GM20431 (cell line): ENCODE results near the gene FAM168A.

Experiments
- in situ Hi-C: fragments of 300-500 bp; cut with MseI, MboI; formaldehyde crosslinking; loops from one replicate; pipeline ENCODE4 v1.15.0; 2020; ENCODE audit warnings: low sequenced_read_pairs; ENCODE audit not compliant: unreplicated experiment

Gene FAM168A

GRCh38 chr11:73528013-73528412 lies 69.9 kb downstream of the FAM168A start:
- in situ Hi-C loops: no loop called here

GRCh38 chr11:73525611-73526010 lies 72.3 kb downstream of the FAM168A start:
- in situ Hi-C loops: no loop called here

DNA sequence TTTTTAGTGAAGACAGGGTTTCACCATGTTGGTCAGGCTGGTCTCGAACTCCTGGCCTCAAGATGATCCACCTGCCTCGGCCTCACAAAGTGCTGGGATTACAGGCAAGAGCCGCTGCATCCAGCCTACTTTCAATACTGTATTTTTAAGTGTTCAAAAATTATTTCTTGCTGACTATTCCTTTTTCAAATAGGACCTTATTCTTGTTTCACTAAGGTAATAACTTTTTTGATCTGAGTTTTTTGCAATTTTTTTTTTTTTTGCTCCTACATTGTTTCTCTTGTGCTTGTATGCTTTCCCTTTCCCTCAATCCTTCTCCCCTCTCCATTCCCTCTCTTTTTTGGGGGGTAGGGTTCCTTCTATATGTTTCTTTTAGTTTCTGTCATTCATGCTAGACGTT lies 73.1 kb downstream of the FAM168A start:
- in situ Hi-C loops: no loop called here

DNA sequence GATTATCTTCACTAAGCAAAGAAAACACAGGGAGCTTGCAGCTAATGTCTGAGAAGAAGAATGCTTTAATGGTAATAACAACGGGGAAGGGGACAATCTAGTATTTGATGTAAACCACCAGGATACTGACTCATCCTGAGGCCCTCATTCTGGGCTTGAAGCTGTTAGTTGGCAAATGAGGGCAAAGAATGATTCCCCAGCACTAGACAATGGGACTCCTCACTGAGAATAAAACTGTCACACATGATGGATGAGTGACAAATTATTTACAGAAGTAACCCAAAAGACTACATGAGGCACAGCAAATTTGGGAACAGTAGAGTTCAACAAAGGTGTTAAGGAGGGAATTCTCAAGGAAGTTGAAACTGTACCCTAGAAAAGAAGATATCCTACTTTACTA lies 76.3 kb downstream of the FAM168A start:
- in situ Hi-C loops: no loop called here

- in situ Hi-C loops: no loop called here
Measured at GRCh38 chr11:73520353-73521061, 77.4 kb downstream of the FAM168A start.

- in situ Hi-C loops: no loop called here
Measured at GRCh38 chr11:73519266-73519665, 78.6 kb downstream of the FAM168A start.

- in situ Hi-C loops: no loop called here
Measured at GRCh38 chr11:73518195-73518594, 79.7 kb downstream of the FAM168A start.

DNA sequence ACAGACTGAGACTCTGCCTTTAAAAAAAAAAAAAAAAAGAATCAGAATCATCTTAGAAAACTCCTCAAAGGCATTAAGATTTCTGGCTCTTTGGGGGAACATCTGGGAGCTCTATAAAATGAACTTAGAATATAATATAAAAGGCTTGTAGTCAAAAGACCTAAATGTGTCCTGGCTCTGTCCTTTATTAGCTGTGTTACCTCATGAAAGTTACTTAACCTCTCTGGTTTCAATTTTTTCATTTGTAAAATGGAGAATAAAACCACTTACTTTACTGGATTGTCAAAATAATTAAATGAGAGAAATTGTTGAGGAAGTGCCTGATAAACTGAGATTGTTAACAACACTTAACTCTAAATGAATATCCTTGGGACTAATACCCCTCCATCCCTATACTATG lies 81.8 kb downstream of the FAM168A start:
- in situ Hi-C loops: no loop called here

- in situ Hi-C loops: no loop called here
Measured at GRCh38 chr11:73513707-73514106, 84.2 kb downstream of the FAM168A start.

DNA sequence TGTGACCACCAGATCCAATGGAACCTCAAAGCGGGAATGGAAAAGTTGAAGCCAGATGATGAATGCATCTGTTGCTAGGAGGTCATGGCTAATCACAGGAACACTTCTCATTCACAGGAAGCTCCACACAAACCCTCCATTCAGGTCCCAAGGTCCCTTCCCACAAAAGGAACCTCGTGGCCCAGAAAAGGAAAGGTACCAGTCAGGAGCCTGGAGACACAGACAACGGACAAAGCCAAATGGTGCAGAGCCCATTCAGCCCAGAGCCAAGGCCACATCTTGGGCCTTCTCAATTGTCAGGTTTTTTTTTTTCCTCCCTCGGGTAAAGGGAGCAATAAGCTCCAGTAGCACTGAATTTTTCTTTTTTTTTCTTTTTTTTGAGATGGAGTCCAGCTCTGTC lies 87.0 kb downstream of the FAM168A start:
- in situ Hi-C loops: no loop called here

DNA sequence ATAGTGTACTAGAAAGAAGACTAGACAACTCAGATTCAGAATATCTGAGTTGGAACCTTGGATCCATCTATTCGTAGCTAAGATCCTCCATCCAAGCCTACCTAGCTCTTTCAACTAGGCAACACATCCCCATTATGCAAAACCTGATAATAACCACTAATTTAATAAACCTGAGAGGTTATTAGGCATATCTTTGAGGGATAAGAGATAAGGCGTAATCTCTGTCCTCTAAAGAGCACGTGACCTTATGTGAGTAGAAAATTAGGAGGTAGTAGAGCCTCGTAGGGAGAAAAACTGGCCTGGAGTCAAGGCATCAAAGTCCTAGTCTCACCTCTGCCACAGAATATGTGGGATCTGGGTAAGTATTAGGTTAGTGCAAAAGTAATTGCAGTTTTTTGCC lies 87.8 kb downstream of the FAM168A start:
- in situ Hi-C loops: no loop called here

GRCh38 chr11:73509188-73509587 lies 88.7 kb downstream of the FAM168A start:
- in situ Hi-C loops: no loop called here

GRCh38 chr11:73508243-73509176 lies 89.4 kb downstream of the FAM168A start:
- in situ Hi-C loops: no loop called here

DNA sequence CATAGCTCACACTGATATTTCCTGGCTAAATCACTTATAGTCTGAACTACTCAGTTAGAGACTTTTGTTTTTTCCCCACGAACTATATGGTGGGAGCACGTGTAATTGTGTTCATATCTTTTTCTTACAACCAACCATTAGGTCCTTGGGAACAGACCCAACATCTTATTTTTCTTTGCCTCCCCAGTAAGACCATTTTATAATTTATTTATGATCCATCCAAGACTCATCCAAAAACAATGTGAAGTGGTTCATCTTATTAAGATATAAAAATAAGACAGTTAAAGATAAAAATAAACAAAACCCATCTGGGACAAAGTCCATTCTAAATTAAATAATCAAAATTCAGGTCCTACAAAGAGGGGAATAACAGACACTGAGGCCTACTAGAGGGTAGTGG lies 90.8 kb downstream of the FAM168A start:
- in situ Hi-C loops: no loop called here

DNA sequence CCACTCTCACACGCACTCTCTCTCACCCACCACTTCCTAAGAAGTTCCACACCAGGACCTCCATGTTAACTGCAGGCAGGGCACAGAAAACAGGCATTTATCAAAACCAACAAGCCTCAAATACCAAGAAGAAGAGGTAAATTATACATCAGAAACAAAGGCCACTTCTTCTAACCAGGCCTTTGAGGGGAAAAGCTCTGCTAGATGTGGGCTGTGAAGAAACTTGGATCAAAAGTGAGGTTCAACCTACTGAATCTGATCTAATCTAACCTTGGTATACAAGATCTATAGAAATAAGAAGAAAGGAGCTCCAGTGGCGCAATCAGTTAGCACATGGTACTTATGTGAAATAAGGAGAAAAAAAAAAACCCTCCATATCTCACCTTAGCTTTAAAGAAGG lies 91.9 kb downstream of the FAM168A start:
- in situ Hi-C loops: no loop called here

DNA sequence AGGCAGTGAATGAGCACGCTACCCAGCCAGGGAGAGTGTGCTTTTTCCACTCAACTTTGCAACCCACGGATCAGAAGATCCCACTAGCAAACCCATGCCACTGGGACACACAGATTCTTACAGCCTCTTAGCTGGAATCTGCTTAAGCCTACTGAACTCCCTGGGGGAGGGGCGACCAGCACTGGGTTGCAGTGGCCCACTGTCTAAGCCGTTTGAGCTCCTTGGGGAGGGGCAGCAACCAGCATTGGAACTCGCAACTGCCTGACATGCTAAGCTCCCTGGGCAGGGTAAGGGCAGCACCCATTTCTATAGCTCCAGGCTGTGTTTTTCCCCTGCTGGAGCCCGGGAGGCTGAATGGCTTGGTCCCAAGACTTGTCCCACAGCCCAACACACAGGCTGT lies 99.6 kb downstream of the FAM168A start:
- in situ Hi-C loops: no loop called here

DNA sequence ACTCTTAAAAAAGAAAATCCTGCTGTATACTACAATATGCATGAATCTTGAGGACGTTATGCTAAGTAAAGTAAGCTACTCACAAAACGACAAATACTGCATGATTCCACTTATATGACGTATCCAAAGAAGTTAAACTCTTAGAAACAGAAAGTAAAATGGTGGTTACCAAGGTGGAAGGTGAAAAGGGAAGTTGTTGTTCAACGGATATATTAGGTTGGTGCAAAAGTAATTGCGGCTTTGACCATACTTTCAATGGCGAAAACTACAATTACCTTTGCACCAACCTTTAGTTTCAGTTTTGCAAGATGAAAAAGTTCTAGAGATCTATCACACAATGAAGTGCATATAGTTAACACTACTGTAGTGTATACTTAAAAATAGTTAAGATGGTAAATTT lies 101.8 kb downstream of the FAM168A start:
- in situ Hi-C loops: no loop called here

DNA sequence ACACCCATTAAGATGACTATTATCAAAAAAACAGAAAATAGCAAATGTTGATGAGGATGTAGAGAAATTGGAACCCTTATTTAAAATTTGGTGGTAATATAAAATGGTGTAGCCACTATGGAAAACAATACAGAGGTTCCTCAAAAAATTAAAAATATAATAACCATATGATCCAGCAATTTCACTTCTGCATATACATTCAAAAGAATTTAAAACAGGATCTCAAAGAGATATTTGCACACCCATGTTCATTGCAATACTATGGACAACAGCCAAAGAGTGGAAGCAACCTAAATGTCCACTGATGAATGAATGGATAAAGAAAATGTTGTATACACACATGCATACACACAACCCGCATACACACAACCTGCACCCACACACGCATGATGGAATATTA lies 102.2 kb downstream of the FAM168A start:
- in situ Hi-C loops: no loop called here

DNA sequence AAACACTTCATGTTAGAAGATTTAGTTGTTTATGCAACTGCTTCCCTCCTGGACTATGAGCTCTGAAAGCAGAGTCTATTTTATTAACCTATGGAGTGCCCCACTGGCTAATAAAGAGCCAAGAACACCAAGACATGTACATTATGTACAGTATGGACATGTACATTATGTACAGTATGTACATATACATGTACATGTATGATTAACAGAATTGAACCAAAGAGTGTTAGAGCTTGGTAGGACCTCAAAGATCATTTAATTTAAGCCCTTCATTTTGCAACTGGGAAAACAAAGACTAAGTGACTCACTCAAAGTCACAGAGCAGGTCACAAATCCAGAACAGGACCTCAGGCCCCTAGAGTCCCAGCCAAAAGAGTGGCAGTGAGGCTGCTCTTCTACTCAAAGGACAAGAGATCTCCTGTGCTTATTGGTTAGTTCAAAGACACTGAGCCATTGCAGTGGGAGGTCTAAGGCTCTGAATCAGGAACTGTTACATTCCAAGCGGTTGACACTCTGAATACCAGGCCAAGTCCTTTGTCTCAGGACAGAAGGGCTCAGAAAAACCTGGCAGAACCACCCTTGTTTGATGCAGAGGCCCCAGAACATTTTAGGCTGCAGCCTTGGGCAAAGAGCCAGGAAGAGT lies 103.8 kb downstream of the FAM168A start:
- in situ Hi-C loops: no loop called here

GRCh38 chr11:73481626-73482025 lies 116.3 kb downstream of the FAM168A start:
- in situ Hi-C loops: no loop called here

GRCh38 chr11:73480677-73481076 lies 117.2 kb downstream of the FAM168A start:
- in situ Hi-C loops: no loop called here
